Fibroblast of mammary gland (primary cell): Measurements from ENCODE around the gene ABHD17C.
A peak's percentile ranks its signal among the peaks of the same experiment; 100 is the strongest.

Source experiments
- DNase-seq: peaks from one replicate; pipeline ENCODE4 v3.0.0-alpha.2; 2010; ENCODE audit warnings: low read depth
- H3K4me3 ChIP-seq: 2 replicates; pipeline ENCODE4 v1.5.1; 2011; ENCODE audit warnings: low read depth, mild to moderate bottlenecking, low read length, moderate library complexity; ENCODE audit not compliant: control insufficient read depth
- TF ChIP-seq, protein P1 (sequence below): conservative IDR thresholded peaks from 2 replicates; pipeline ENCODE4 v1.5.1; 2011; ENCODE audit warnings: low read depth, low read length, inconsistent platforms; ENCODE audit not compliant: control insufficient read depth, insufficient read depth

ABHD17C gene

DNA sequence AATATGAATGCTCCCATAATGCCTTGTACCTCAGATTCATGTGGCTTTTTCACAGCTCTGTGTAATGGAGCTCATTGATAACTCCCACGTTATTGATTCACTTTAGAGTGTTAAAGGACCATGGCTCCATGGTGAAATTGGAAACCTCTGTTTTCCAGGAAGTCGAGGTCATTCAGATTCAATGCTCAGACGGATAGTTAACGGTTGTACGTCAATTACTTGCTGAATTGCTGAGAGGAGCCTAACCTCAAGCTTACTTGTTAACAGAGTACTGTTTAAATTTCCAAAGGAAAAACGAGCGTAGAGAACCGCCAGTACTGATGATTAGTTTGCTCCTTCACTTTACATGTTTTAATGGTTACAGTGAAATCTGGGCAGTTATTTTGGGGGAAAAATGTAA, 11.1 kb downstream of the ABHD17C start:
- TF ChIP-seq, protein P1, sequence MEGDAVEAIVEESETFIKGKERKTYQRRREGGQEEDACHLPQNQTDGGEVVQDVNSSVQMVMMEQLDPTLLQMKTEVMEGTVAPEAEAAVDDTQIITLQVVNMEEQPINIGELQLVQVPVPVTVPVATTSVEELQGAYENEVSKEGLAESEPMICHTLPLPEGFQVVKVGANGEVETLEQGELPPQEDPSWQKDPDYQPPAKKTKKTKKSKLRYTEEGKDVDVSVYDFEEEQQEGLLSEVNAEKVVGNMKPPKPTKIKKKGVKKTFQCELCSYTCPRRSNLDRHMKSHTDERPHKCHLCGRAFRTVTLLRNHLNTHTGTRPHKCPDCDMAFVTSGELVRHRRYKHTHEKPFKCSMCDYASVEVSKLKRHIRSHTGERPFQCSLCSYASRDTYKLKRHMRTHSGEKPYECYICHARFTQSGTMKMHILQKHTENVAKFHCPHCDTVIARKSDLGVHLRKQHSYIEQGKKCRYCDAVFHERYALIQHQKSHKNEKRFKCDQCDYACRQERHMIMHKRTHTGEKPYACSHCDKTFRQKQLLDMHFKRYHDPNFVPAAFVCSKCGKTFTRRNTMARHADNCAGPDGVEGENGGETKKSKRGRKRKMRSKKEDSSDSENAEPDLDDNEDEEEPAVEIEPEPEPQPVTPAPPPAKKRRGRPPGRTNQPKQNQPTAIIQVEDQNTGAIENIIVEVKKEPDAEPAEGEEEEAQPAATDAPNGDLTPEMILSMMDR, result no peak
- H3K4me3 ChIP-seq, result no peak overlapping the region
- no peak for DNase-seq

DNA sequence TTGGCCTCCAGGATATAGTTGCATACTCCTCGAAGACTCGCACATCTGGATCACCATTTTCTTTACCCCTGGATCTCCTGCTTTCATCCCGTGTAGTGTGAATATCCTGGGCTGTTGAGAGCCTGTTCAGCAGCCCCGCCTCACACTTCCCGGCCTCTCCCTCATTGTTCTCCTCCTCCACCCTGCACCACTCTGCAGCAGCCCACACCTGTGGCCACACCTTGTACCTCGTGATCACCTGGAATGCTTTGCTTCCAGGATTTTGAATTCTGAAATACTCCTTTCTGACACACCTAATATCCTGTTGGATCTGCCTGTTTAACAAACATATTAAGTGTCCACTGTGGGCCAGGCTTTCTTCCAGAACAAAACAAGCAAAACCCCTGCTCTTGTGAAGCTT, 14.4 kb downstream of the ABHD17C start:
- TF ChIP-seq, protein P1, result no peak

DNA sequence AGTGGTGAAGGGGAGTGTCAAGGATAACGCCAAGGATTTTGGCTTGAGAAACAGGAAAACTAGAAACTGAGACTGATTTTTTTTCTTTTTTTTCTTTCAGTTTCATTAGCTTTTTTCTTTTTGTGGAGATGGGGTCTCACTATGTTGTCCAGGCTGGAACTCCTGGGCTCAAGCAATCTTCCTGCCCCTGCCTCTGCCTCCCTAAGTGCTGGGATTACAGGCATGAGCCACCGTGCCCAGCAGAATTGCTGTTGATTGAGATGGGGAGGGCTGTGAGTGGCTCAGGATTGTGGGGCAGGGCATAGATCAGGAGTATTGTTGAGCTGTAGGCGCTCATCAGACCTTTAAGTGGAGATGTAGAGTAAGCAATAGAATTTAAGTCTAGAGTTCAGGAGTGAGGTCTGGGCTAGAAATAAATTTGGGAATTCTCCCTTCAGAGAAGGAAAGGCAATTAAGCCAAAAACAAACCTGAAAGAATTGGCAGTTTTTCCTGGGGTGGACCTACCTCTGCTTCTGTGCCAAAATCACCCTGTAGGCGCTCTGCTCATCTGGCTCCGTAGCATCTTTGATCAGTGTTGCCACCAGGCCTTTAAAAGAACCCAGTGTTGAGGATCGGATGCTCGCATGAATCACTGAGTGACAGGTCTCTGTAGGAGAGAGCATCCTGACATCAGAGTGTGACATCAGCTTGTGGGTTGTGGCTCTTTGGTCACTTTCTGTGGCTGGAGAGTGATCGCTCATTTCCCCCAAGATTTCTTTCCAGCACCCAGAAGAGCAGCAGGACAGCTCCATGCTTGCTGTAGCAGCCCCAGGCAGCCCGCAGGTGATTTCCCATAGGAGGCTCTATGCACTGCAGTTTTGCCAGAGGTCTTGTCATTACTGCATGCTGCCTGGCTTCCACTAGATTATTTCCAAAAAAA, 15.8 kb downstream of the ABHD17C start:
- peak; percentile 55 for DNase-seq
- no peak overlapping the region for H3K4me3 ChIP-seq
- TF ChIP-seq, protein P1, result no peak

More for the DNA sequence above, 14.4 kb downstream of the ABHD17C start:
- DNase-seq, result no peak
- no peak overlapping the region for H3K4me3 ChIP-seq

DNA sequence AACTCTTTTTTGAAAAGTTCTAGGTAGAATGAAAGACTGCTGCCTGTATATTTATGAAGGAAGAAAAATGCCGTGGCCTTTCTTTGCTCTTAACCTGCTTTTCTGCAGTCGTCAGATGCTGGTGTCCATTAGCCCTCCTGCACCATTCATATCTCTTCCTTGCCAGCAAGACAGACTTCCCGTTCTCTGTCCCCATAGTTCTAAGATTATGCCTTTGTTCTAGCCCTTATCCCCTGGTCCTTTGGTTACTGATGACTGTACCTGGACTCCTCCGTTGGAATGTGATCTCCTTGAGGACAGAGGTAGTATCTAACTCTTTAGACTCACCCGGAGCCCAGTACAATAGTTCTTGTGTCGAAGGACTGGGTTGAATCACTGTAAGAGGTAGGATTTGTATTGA, 16.8 kb downstream of the ABHD17C start:
- H3K4me3 ChIP-seq, result no peak overlapping the region
- TF ChIP-seq, protein P1, result no peak
- no peak for DNase-seq

DNA sequence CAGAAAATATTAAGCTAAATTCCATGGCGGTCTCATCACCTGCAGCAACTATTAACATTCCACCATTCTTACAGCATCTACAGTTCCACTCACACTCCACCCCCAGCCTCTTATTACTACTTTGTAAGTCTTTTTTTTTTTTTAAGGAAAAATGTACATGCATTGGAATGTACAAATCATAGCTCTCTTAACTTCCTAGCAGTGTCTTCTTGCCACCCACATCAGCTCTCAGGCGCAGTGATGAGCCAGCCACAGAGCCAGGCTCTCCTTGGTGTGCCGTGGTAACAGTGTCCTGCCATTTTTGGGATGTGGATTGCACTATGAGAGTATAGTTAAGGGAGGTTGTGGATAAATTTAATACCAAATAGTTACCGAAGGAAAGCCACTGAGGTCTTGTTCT, 17.8 kb downstream of the ABHD17C start:
- no peak for DNase-seq
- TF ChIP-seq, protein P1, result no peak
- no peak overlapping the region for H3K4me3 ChIP-seq

DNA sequence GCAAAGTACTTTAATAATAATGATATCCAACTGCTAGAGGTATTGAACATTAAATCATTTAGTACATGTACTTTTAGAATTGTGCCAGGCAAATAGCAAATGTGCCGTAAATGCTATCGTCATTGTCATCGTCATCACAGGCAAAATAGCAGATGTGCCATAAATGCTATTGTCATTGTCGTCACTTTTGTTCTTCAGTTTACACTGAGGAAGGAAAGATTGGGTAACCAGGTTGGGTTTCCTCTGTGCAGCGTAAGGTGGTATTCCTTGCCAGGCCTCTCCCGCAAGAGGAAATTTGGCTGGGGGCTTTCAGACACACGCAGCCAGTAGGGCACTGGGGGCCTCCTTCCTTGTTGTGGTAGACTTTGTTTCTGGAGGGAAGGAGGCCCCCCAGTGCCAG, 26.4 kb downstream of the ABHD17C start:
- TF ChIP-seq, protein P1, result no peak
- DNase-seq, result no peak
- no peak overlapping the region for H3K4me3 ChIP-seq
